H1 (cell line): Measurements from ENCODE around the gene ZSCAN22. TPM values are rescaled to one million over a fixed set of nuclear protein-coding genes. Genes with fewer than 3 reads are reported as not detected.

ENCODE experiments used
- CTBP2 ChIP-seq: IDR thresholded peaks from 2 replicates; pipeline ENCODE4 v1.7.0; 2011; ENCODE audit warnings: borderline replicate concordance, mild to moderate bottlenecking, moderate library complexity, mixed read lengths, low read length; ENCODE audit not compliant: insufficient read depth, insufficient read length
- EP300 ChIP-seq, 2 experiments: IDR thresholded peaks; 1 replicate in 1 of 2; 2 replicates in 1 of 2; pipeline ENCODE4 v1.6.1; 2011 to 2012; ENCODE audit warnings: low read depth in 2 of 2, low read length in 2 of 2, mild to moderate bottlenecking in 2 of 2, borderline replicate concordance in 1 of 2, inconsistent platforms in 1 of 2, moderate library complexity in 1 of 2
- PHF8 ChIP-seq: fragments of 200-600 bp; sonication (generic); conservative IDR thresholded peaks from 2 replicates; pipeline ENCODE4 v1.7.1; 2012; ENCODE audit warnings: low read depth, mild to moderate bottlenecking, inconsistent platforms, low read length, moderate library complexity
- POLR2AphosphoS5 ChIP-seq: IDR thresholded peaks from 2 replicates; pipeline ENCODE4 v1.6.1; 2011; ENCODE audit warnings: low read depth, low read length
- TAF1 ChIP-seq: IDR thresholded peaks from 2 replicates; pipeline ENCODE4 v1.6.1; 2011; ENCODE audit warnings: mild to moderate bottlenecking, low read depth, low read length
- polyA plus RNA-seq, 7 experiments: library from polyadenylated mRNA; depleted of rRNA in 3 of 7; stranded (reverse) in 5 of 7; unstranded in 2 of 7; fragments of >200 nt in 5 of 7; fragments of 200-250 nt in 2 of 7; gene quantifications; 1 replicate in 5 of 7; 2 replicates in 1 of 7; 4 replicates in 1 of 7; pipeline versions ENCODE4 v1.2.1 to v1.2.3, GENCODE V29; 2011 to 2013; ENCODE audit warnings: missing spikeins in 2 of 7, mixed read lengths in 2 of 7
- total RNA-seq: library from RNA; stranded (reverse); fragmentation: NEBNext Ultra II Directional; extraction: Animal tissue kit (Norgen Biotek cat#: 25700); gene quantifications from 2 replicates; pipeline ENCODE4 v1.2.1, GENCODE V29; 2021

The ZSCAN22 gene
- total and polyA plus RNA-seq, 2 of the 8 experiments (the other 6 are each of a cell fraction or from before 2014, with no cell fraction given): 3.2 to 3.3 TPM

- TF ChIP-seq TAF1: no peak
- TF ChIP-seq CTBP2: no peak
- TF ChIP-seq POLR2AphosphoS5: no peak
- no peak for TF ChIP-seq EP300 (IDR thresholded peaks at IDR 0.05; ENCODE audit: borderline replicate concordance in 1 of 2, low read depth in 2 of 2, low read length in 2 of 2)
- no peak for TF ChIP-seq PHF8
Measured at GRCh38 chr19:58317476-58318072, 9.2 kb upstream of the ZSCAN22 start (continued).
